HFF-Myc (cell line): ENCODE results near the gene CARMIL1.

Source experiments
- DNase-seq: peaks from one replicate; pipeline ENCODE4 v3.0.0-alpha.2; 2011; ENCODE audit warnings: low read depth; ENCODE audit errors: extremely low read depth
- H3K4me3 ChIP-seq: replicated peaks from 2 replicates; pipeline ENCODE4 v1.5.1; 2011; ENCODE audit warnings: low read depth, mild to moderate bottlenecking, control low read depth, low read length
- TF ChIP-seq, protein P1 (sequence below): IDR thresholded peaks from 2 replicates; pipeline ENCODE4 v1.5.1; 2012; ENCODE audit warnings: mild to moderate bottlenecking, low read depth, low read length, control low read depth; ENCODE audit errors: missing control alignments

CARMIL1 gene

DNA sequence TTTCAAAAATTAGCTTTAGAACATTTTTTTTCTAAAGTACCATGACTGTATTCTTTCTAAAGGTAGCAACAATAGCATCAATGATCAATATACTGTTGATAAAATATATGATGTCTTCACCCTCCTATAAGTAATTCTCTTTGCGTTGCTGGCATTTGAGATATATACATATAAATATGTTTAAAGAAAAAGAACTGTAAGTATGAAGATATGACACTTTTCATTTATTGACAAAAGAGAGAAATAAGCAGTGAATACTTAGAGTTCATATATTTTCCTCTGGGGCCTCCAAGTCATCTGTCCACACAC, 323.5 kb downstream of the CARMIL1 start:
- DNase-seq = no peak
- TF ChIP-seq, protein P1, sequence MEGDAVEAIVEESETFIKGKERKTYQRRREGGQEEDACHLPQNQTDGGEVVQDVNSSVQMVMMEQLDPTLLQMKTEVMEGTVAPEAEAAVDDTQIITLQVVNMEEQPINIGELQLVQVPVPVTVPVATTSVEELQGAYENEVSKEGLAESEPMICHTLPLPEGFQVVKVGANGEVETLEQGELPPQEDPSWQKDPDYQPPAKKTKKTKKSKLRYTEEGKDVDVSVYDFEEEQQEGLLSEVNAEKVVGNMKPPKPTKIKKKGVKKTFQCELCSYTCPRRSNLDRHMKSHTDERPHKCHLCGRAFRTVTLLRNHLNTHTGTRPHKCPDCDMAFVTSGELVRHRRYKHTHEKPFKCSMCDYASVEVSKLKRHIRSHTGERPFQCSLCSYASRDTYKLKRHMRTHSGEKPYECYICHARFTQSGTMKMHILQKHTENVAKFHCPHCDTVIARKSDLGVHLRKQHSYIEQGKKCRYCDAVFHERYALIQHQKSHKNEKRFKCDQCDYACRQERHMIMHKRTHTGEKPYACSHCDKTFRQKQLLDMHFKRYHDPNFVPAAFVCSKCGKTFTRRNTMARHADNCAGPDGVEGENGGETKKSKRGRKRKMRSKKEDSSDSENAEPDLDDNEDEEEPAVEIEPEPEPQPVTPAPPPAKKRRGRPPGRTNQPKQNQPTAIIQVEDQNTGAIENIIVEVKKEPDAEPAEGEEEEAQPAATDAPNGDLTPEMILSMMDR = no peak
- H3K4me3 ChIP-seq = no peak overlapping the region

DNA sequence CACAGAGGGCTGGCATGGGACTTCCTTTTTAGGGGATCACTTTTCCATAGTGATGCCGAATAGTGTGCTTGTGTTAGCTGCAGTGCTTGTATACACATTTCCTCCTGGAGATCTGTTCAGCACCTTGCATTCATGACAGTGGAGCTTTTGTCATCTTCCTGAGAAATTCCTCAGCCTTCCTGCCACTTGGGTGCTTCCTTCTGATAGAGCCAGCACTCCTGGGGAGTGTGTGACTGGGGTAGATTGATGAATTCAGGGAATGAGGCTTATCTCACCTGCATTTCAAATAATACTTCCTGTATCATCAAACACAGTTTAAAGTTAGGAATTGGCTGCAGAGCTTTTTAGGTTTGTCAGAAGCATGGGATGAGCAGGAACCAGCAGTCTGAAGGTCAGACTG, 324.1 kb downstream of the CARMIL1 start:
- no peak for DNase-seq
- TF ChIP-seq, protein P1 = no peak
- H3K4me3 ChIP-seq = no peak overlapping the region

DNA sequence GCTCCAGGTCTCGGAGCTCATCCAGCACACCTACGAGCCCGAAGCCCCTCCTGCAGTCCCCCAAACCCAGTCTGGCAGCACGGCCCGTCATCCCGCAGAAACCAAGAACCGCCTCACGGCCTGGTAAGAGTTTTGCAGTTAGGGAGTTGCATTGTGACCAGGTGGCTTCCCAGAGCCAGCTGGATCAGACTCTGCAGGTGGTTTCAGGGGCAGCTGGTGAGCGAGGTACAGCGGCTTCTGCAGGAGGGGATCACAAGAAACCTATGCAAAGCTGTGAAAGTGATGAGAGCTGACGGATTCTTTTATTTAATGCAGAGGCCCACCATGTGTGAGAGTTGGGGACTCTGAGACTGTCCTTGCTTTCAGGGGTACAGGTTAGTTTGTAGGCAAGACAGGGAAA, 327.0 kb downstream of the CARMIL1 start:
- no peak for DNase-seq
- H3K4me3 ChIP-seq = no peak overlapping the region
- TF ChIP-seq, protein P1 = no peak

DNA sequence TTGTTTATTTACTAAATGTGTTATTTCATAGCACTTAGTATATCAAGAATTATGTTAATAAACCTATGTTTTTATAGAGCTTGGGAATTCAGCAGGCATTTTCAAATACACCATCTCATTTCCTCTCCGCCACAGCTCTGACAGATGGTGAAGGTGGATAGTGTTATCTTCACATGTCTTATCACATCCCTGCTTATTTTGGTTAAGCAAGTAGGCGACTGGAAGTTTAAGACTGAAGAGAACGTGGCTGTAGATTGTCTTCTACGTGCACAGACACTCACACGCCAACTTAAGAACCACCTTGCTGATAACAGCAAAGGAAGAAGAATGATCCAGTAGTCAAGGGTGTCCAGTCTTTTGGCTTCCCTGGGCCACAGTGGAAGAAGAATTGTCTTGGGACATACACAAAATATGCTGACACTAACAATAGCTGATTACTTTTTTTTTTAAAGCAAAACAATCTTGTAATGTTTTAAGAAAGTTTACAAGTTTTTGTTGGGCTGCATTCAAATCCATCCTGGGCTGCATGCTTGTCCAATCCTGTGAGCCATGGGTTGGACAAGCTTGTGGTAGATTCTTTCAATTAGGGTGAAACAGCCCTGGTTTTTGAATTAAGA, 329.5 kb downstream of the CARMIL1 start:
- DNase-seq = no peak
- no peak overlapping the region for H3K4me3 ChIP-seq
- TF ChIP-seq, protein P1 = no peak

DNA sequence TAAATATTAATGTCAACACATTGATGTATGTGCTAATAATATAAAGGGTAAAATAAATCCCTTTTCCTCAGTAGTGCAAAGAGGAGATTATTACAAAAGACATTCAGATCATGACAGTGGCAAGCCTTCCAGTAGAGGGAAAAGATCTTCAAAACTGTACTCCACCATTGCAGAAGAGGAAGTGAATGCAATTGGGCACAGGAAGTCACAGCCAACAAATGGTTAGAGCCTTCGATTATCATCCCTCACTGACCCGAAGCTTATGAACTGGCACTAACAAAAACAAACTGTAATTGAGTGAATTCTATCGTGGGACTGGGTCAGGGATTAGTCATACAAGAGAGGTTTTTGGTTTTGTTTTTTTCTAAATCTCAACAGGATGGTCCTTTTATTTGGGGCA, 333.5 kb downstream of the CARMIL1 start:
- no peak for DNase-seq
- TF ChIP-seq, protein P1 = no peak
- no peak overlapping the region for H3K4me3 ChIP-seq

DNA sequence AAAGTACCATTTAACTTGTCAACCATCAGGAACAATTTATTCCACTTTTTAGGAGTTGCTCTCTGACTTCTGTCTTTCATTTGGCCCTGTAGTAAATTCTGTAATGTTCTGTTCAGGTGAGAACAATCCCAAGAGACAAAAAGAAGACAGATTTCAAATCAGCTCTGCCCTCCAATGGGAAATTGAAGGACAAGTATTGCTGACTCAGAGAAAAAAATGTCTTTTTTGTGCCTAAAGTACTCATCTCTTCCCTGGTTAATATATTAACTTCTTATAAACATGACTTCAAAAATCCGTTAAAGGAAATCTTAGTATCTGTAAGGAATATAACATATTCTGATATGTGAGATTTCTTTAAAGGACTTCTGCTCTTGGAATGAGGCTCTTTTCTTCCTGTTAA, 334.2 kb downstream of the CARMIL1 start:
- no peak for DNase-seq
- TF ChIP-seq, protein P1 = no peak
- no peak overlapping the region for H3K4me3 ChIP-seq

DNA sequence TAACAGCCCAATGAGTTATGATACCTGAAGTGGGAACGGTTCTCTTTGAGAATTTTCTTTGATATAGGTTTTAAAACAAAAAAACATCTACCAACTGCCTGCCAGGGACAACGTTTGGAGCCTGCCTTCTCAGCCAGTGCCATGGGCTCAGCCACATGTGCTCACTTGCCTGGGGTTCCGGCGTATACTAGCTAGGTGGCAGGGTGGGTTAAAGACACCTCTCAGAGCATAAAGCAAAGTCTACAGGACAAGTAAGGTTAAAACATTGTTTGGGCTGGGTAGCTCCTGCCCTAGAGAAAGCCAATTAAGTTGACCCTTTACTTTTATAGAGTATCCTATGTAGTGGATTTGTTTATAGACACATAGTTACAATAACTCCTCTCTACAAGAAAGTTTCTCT, 334.9 kb downstream of the CARMIL1 start:
- DNase-seq = no peak
- H3K4me3 ChIP-seq = no peak overlapping the region
- TF ChIP-seq, protein P1 = no peak
